K562 (cell line): Measurements from ENCODE around the gene CNPY2. TPM values are rescaled to one million over a fixed set of nuclear protein-coding genes. Genes with fewer than 3 reads are reported as not detected.

Experiments used
- ARHGAP35 ChIP-seq: fragments of 450-650 bp; IDR thresholded peaks from 2 replicates; pipeline ENCODE4 v1.6.1; 2018; ENCODE audit not compliant: partially characterized antibody
- ARNT ChIP-seq, 2 experiments: fragments of 450-650 bp; IDR thresholded peaks; 2 replicates each; pipeline ENCODE4 v1.6.1; 2016; ENCODE audit warnings: mild to moderate bottlenecking in 1 of 2
- CREBBP ChIP-seq: IDR thresholded peaks from one replicate; pipeline ENCODE4 v1.6.1; 2012; ENCODE audit warnings: low read depth, mild to moderate bottlenecking, control low read depth, inconsistent platforms, low read length
- GATAD2A ChIP-seq: fragments of 450-650 bp; IDR thresholded peaks from 2 replicates; pipeline ENCODE4 v1.6.1; 2017
- GATAD2B ChIP-seq: fragments of 450-650 bp; IDR thresholded peaks from 2 replicates; pipeline ENCODE4 v1.6.1; 2017; ENCODE audit warnings: mild to moderate bottlenecking, borderline replicate concordance
- HEY1 ChIP-seq: fragments of 250-450 bp; sonication (Bioruptor Pico); IDR thresholded peaks from 2 replicates; pipeline ENCODE4 v1.5.0; 2020; ENCODE audit warnings: mild to moderate bottlenecking, moderate library complexity, borderline replicate concordance
- MAZ ChIP-seq, 2 experiments: fragments of 450-650 bp in 1 of 2; sonication (generic) in 1 of 2; formaldehyde crosslinking; IDR thresholded peaks in 1 of 2; conservative IDR thresholded peaks in 1 of 2; 2 replicates each; pipeline versions ENCODE4 v1.4.0 to v1.5.0; 2020; ENCODE audit warnings: mild to moderate bottlenecking in 1 of 2, missing genetic modification reagents in 1 of 2
- REST ChIP-seq, 2 experiments: fragments of 450-650 bp; formaldehyde crosslinking in 1 of 2; IDR thresholded peaks; 2 replicates each; pipeline versions ENCODE4 v1.4.0 to v1.6.1; 2014 to 2020; ENCODE audit warnings: mild to moderate bottlenecking in 2 of 2, borderline replicate concordance in 1 of 2, low read depth in 1 of 2
- SMARCA4 ChIP-seq: fragments of 450-650 bp; IDR thresholded peaks from 2 replicates; pipeline ENCODE4 v1.6.1; 2016
- XRCC4 ChIP-seq: IDR thresholded peaks from one replicate; pipeline ENCODE4 v1.6.1; 2011; ENCODE audit not compliant: insufficient read depth, insufficient read length; ENCODE audit errors: extremely low read depth
- ZBTB9 ChIP-seq: fragments of 450-650 bp; formaldehyde crosslinking; IDR thresholded peaks from 2 replicates; pipeline ENCODE4 v1.4.0; 2020; ENCODE audit warnings: mild to moderate bottlenecking, moderate library complexity
- ZNF175 ChIP-seq: fragments of 200-800 bp; sonication (Bioruptor generic); IDR thresholded peaks from 2 replicates; pipeline ENCODE4 v1.6.1; 2016; ENCODE audit warnings: low read depth, mild to moderate bottlenecking, missing genetic modification characterization, missing compliant biosample characterization
- ZNF274 ChIP-seq: IDR thresholded peaks from 2 replicates; pipeline ENCODE4 v1.6.1; 2011; ENCODE audit warnings: low read depth, mild to moderate bottlenecking, low read length, moderate library complexity, borderline replicate concordance
- ZNF3 ChIP-seq: fragments of 250-450 bp; sonication (Bioruptor Pico); IDR thresholded peaks from 2 replicates; pipeline ENCODE4 v1.5.0; 2021; ENCODE audit warnings: mild to moderate bottlenecking, moderate library complexity
- polyA plus RNA-seq, 8 experiments: library from polyadenylated mRNA; depleted of rRNA in 4 of 8; stranded (reverse) in 5 of 8; unstranded in 3 of 8; fragments of >200 nt; fragmentation: Nextera tagmentation in 2 of 8; fragmentation: Illumina TruSeq in 1 of 8; extraction: Ambion mirVana in 2 of 8; extraction: Trizol in 1 of 8; gene quantifications; 2 replicates each; pipeline versions ENCODE4 v1.2.1 to v1.2.3, GENCODE V29; 2011 to 2014; ENCODE audit warnings: inconsistent platforms in 1 of 8, missing spikeins in 1 of 8
- total RNA-seq, 7 experiments: library from RNA; depleted of rRNA in 6 of 7; stranded (reverse); fragments of >200 nt in 6 of 7; fragmentation: Illumina TruSeq in 2 of 7; extraction: Trizol in 2 of 7; gene quantifications; 2 replicates each; pipeline versions ENCODE4 v1.2.1 to v1.2.3, GENCODE V29; 2011 to 2021; ENCODE audit warnings: low replicate concordance in 1 of 7
- TF ChIP-seq, protein P1 (sequence below), 2 experiments: fragments of 250-450 bp in 1 of 2; fragments of 450-650 bp in 1 of 2; sonication (Bioruptor Pico) in 1 of 2; IDR thresholded peaks; 2 replicates each; pipeline versions ENCODE4 v1.6.1 to v1.8.0; 2016 to 2021; ENCODE audit warnings: mild to moderate bottlenecking in 2 of 2, moderate library complexity in 2 of 2, missing compliant biosample characterization in 1 of 2, missing genetic modification characterization in 1 of 2
- TF ChIP-seq, protein P2 (sequence below): fragments of 450-650 bp; IDR thresholded peaks from 2 replicates; pipeline ENCODE4 v1.6.1; 2016; ENCODE audit warnings: low read depth, mild to moderate bottlenecking, moderate library complexity

CNPY2 gene
- total and polyA plus RNA-seq, 9 of the 15 experiments (the other 6 are each of a cell fraction or from before 2014, with no cell fraction given), result 33.8 to 190 (median 138) TPM

DNA sequence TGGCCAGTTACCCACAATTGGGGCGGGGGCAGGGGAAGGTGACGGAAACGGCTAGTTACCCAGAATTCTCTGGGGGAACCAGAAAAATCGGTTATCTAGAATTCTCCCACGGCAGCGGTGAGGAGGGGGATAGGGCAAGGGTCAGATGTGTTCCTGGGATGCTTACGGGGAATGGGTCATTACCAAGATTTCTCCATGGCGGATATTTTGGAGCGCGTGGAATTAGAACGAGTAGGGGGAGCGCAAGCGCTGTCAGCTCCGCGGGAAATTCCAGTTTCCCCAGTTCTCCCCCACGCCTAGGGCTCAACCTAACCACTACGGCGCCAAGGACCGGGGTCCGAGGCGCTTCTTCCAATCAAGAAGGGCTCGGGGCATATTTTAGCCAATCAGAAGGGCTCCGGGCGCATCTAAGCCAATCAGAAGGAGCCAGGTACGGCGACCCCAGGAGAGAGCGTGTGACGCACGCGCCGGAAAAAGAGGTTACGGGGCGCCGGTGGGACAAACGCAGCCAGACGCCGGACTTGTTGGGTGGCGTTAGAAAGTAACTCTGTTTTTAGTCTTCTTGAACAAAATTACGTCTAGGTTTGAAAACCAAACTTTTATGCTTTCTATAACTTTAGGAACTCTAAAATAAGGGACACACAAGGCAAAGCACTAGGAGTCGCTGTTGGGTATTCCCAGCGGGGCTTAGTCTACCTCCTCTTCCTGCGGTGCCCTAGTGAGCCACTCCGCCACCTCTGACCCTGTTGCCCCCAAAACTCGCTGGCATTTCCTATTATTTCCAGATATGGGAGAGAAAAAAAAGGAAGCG, 18.1 kb upstream of the CNPY2 start, which contains the start of gene PAN2 (continued):
- TF ChIP-seq, protein P1, sequence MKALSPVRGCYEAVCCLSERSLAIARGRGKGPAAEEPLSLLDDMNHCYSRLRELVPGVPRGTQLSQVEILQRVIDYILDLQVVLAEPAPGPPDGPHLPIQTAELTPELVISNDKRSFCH (CRISPR knock-in tag; IDR thresholded peaks at IDR 0.05), result no peak
- TF ChIP-seq, protein P1 (tag; IDR thresholded peaks at IDR 0.05), result no peak
- TF ChIP-seq, protein P2, sequence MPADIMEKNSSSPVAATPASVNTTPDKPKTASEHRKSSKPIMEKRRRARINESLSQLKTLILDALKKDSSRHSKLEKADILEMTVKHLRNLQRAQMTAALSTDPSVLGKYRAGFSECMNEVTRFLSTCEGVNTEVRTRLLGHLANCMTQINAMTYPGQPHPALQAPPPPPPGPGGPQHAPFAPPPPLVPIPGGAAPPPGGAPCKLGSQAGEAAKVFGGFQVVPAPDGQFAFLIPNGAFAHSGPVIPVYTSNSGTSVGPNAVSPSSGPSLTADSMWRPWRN, result no peak
- no peak for TF ChIP-seq XRCC4
- TF ChIP-seq REST (IDR thresholded peaks at IDR 0.05; ENCODE audit: borderline replicate concordance), result no peak
- TF ChIP-seq REST (CRISPR knock-in tag; IDR thresholded peaks at IDR 0.05; ENCODE audit: low read depth), result no peak; the same call in 1 of the 2 replicates
- peak; percentile 68; the same call in 1 of the 2 replicates for TF ChIP-seq ZNF175 (CRISPR knock-in tag)
- TF ChIP-seq CREBBP, result no peak
- TF ChIP-seq ZNF274, result no peak
- TF ChIP-seq ZBTB9 (CRISPR knock-in tag), result no peak; the same call in 1 of the 2 replicates
- no peak for TF ChIP-seq ARHGAP35
- peak; percentile 44 for TF ChIP-seq SMARCA4
- no peak for TF ChIP-seq ZNF3 (CRISPR knock-in tag)
- TF ChIP-seq GATAD2A, result peak; percentile 40; the same call in 1 of the 2 replicates
- TF ChIP-seq GATAD2B, result no peak; the same call in 1 of the 2 replicates
- 0 out of 2 replicates have a peak, but pooled peaks have one; percentile 55 for TF ChIP-seq HEY1 (CRISPR knock-in tag)
- TF ChIP-seq MAZ (CRISPR knock-in tag; conservative IDR thresholded peaks at IDR 0.05 in 1 of 2, IDR thresholded peaks at IDR 0.05 in 1 of 2), result peak in 1 of 2 experiments; percentile 55; a peak in 2 of 4 replicates
- TF ChIP-seq ARNT (IDR thresholded peaks at IDR 0.05), result peak in 1 of 2 experiments; percentile 85; a peak in 3 of 4 replicates
